HG03108 (cell line): ENCODE data around the gene SUN2.
"Not testable (repeated sequence)": the region's sequence is repeated elsewhere in the genome, so short reads cannot be mapped to it uniquely, and the experiment has no call there.

Experiments used
- ATAC-seq: cut with Tn5 transposase; IDR thresholded peaks from one replicate; pipeline ENCODE4 v1.9.1; 2021; ENCODE audit warnings: moderate library complexity; ENCODE audit not compliant: unreplicated experiment

The SUN2 gene, protein sequence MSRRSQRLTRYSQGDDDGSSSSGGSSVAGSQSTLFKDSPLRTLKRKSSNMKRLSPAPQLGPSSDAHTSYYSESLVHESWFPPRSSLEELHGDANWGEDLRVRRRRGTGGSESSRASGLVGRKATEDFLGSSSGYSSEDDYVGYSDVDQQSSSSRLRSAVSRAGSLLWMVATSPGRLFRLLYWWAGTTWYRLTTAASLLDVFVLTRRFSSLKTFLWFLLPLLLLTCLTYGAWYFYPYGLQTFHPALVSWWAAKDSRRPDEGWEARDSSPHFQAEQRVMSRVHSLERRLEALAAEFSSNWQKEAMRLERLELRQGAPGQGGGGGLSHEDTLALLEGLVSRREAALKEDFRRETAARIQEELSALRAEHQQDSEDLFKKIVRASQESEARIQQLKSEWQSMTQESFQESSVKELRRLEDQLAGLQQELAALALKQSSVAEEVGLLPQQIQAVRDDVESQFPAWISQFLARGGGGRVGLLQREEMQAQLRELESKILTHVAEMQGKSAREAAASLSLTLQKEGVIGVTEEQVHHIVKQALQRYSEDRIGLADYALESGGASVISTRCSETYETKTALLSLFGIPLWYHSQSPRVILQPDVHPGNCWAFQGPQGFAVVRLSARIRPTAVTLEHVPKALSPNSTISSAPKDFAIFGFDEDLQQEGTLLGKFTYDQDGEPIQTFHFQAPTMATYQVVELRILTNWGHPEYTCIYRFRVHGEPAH

DNA sequence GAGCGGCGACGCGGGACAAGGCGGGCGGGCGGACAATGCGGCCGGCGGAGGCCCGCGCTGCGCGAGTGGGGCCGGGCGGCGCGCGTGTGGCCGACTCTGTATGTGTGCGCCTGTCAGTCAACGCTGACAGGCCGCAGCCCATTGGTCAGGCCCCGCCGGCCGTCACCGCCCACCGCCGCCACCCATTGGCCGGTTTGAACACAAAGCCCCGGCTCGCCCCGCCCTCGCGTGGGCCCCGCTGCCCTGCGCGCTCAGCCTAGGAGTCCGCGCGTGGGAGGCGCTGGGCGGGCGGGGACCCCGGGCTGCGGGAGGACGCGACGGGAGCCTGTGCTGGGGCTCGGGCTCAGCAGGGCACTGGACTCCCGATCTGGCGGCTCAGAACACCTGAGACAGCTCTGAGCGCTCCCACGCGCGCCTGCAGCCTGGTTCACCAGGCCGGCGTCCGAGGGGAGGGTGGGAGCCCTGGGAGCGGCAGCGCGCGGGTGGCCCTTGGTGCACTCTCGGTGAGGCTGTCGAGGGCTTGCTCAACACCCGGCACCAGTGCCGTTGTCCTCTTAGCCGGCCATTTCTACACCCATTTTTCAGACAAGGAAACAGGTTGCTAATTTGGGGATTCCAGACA is at the start of gene SUN2:
Gene SUN2 (minus strand): TSS at position 88 of the 622 bp plus-strand sequence. CDS start 3,370 bp downstream, outside the sequence.
- ATAC-seq, result peak; percentile 57

DNA sequence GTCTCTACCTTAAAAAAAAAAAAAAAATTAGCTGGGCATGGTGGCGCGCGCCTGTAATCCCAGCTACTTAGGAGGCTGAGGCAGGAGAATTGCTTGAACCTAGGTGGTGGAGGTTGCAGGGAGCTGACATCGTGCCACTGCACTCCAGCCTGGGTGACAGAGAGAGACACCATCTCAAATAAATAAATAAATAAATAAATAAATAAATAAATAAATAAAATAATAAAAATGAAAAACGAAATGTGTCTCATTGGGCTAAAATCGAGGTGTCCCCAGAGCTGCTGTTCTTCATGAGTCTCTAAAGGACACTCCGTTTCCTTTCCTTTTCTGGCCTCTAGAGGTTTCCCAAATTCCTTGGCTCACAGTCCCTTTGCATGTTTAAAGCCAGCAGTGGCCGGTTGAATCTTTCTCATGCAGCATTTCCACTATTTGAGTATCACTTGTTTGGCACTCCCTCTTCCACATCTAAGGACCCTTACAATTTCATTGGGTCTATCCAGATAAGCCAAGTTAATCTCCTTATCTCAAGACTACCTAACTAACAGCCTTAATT is 49.3 kb upstream of the SUN2 start:
- not testable (repeated sequence) for ATAC-seq

DNA sequence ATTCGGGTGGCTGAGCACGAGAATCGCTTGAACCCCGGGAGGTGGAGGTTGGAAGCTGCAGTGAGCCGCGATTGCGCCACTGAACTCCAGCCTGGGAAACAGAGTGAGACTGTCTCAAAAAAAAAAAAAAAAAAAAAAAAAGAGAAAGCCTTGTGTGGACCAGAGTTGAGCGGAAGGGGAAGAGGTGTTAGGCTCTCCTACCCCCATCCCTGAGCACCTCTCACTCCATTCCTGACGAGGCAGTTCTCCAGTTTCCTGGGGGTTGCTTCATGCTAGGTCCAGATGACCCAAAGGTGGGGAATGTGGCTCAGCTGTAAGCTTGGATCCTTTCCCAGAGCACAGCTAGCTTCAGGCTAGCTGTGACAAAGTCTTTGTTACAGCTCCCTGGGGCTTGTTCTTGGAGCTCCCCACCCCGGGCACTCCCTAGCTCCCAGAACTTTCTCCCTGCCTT is 46.9 kb upstream of the SUN2 start:
- ATAC-seq, result no peak

DNA sequence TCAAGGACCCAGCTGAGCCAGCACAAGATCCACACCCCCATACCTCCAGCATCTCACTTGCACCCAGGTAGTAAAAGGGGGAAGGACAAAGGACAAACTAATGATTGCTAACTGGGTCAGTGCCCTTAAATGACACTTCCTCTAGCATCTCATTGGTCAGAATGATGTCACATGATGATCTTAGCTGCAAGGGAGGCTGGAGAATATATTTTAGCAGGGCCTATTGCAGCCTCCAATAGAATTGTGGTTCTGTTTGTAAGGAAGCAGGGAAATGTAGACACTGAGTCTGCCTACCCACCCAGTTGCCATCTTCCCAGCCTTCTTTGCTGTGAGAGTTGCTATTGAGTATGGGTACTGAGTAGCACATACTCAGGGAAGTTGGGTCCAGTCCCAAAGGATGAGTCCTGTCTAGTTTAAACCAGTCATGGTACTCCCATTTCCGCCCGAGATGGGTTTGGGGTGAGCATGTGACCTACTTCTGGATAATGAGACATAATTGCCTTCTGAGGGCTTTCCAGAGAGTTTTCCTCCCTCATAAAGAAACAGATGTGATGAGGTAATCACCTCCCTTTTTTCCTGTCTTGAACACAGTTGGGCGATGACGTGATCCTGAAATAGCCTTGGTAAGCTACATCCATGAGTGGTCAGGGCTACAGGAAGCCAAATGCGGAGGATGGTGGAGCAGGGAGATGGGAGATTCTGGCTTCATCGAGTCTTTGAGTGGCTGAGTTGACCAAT is 43.6 kb upstream of the SUN2 start:
- no peak for ATAC-seq

DNA sequence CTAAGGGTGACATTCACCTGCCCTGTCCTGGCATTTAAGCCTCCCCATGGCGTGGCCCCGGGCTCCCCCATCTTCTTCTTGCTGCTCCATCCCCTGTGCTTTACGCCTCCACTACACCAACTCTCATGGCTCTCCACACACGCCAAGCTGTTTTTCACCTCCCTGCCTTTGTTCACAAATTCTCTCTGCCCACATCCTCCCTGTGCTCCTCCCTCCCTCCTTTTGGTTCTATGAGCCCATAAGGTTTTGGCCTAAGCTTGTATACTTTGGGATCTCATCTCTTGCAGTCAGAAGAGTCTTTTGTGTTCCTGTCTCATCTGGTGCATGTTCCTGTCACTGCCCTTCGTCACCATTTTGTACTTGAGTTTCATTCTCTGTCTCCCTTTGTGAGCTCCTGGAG is 42.7 kb upstream of the SUN2 start:
- ATAC-seq, result no peak

DNA sequence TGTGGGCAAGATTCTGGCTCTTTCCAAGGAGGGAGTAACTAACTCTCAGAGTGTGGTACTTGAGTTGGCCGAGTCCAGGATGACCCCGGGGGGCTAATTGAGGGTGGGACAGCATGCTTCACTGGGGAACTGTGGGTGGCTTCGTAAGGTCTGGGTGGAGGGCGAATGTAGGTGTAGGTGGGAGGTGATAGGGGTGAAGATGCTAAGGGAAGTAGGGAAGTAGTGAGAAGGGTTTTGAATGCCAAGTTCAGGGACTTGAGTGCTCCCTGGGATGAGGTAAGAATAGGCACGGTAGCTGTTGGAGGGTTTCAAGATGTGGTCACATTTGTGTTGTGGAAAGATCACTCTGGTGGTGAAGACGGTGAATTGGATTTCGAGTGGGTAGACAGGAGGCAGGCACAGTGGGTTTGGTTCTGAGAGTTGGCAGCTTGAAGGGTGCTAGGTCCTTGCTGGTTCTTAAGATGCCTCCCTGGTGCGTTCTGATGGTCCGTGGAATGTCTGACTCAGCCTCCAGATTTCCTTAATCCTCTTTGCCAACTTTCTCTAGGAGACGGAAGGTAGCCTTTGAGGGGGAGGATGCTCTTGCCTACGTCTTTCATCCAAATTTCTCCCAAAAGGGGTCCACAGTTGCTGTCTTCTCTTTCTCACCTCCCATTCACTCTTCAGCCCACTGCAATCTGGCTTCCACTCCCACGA is 40.6 kb upstream of the SUN2 start:
- ATAC-seq, result no peak

DNA sequence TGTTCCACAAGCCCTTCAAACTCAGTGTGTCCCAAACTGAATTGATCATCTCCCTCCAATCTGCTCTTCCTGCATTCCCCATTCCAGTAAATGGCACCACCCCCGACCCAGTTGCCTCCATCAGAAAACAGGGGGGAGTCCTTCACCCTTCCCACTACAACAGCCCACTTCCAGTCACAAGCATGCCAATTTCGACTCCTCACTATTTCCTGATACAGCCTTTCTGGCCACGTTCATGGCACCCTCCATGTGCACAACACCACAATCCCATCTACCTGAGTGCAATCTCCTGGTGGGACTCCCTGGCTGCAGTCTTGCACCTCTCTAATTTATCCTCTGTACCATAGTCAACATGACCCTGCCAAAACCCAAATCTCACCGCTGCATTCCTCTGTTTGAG is 39.8 kb upstream of the SUN2 start:
- no peak for ATAC-seq

DNA sequence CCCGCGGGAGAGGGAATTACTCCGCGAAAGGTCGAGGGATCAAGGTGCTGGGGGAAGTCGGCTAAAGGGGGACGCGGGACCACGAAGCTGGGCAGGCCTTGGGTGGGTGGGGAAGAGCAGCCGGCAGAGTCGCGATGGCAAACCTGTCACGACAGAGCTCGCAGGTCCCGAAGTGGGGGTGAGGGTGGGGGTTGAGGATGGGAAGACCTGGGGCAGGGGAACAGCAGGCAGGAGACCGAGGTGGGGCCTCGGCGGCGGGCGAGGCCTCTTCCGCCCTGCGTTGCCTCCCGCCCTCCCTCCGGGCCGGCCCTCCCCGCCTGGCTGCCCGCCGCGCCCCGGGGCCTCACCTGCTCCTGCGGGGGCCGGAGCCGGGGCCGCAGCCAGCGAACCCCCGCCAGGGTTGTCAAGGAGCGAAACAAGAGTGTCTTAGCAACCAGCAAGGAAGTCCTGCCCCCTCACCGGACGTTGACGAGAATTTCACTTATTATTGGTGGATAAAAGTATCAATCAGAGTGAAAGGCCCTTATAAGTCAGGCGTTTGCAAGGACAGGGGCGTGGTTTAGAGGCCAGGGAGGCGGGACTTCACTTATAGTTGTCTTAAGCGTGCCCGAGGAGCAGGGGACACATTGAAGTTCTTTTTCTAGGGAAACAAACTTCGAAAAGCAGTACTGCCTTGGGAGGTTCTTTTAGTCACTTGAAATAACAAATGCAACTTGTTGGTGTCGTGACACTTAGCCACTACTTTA is 38.1 kb upstream of the SUN2 start, which contains the start of gene DNAL4:
Gene DNAL4 (minus strand): TSS at position 423 of the 746 bp plus-strand sequence. CDS start 11,412 bp downstream, outside the sequence.
- peak; percentile 94 for ATAC-seq

DNA sequence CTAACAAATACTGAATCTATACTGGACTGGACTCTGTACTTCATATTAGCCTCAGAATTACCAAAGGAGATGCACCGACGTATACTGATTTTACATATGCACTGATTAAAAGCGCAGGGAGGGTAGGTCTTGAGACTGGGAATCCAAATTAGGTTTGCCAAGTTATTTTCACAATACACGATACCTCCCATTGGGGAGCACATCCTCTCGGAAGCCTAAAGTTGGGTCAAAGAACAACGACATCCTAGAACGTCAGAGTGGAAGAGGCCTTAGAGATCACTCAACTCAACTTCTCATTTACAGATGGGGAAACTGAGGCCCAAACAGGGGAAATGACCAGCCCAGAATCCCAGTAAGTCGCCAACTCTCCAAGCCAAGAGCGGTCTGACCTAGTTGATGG is 37.5 kb upstream of the SUN2 start:
- no peak for ATAC-seq

DNA sequence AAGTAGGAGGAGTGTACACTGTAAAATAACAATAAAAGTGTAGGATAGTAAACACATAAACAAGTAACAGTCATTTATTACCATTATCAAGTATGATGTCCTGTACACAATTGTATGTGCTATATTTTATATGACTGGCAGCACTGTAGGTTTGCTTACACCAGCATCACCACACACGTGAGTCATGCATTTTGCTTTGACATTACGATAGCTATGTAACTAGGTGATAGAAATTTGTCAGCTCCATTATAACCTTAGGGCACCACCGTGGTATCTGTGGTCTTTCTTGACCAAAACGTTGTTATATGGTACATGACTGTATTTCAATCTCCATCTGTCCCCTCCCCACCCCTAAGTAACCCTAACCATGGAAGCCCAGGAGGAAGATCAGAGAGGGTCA is 37.0 kb upstream of the SUN2 start:
- no peak for ATAC-seq

DNA sequence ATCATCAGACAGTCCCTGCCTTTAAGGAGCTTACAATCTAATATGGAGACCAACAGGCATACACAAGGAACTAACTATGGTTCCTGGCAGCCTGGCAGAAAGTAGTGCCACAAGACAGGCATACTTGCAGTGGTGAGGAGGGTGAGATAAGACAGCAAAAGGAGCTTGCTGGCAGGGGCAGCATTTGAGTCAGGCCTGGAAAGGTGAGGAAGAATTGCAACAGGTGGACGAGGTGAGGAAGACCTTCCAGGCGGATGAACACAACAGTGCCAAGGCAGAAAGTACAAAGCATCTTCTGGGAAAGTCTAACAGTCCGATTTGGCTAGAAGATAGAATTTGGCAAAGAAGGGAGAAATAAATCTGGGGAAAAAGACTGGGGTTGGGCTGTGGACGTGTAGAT is 33.8 kb upstream of the SUN2 start:
- ATAC-seq, result no peak

DNA sequence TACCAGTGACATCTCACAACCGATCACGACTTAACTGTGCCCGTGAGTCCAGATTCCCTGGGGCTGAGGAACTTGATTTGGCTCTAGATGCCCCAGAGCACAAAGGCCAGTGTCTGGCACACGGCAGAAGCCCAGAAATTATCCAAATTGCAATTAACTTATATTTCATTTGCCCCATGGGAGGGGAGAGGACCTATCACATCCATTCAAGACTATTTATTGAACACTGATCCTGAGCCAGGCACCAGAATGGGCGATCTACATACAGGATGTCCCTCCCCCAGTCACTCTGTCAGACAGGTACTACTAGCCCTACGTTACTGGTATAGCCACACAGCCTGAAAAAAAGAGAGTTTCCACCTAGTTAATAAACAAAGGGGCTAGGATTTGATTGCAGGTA is 33.0 kb upstream of the SUN2 start:
- no peak for ATAC-seq

DNA sequence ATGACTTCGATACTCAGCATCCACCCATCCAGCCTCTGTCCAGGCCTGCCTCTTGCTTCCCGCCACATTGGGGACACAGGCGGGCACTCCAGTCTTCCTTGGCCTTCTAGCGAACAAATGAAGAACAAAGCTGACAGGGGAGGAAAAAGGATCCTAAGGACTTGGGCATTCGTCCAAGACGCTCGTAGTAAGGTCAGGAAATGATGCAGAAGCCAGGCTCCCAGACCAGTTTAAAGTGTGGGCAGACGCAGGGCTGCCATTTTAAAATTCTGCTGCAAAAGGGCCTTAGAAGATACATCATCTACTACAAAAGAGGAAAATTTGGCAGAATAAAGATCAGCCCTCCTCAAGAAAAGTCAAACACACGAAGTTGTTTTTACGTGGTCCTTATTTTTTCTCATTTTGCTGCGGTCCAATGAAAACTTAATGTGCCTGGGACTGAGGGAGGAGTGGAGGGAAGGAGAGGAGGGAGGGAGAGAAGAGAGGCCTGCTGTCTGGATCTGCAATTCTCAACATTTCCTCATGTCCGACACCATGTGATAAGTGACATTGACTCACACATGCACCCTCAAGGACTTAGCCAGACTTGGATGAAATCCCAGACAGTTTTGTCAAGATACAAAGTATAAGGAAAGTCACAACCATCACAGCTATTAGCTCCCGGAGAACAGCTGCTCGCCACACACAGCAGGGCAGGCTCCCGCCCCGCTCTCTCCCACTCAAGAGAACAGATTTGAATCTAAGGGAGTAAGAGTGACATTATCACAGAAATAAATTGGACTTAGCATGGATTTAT is 32.4 kb upstream of the SUN2 start:
- no peak for ATAC-seq

DNA sequence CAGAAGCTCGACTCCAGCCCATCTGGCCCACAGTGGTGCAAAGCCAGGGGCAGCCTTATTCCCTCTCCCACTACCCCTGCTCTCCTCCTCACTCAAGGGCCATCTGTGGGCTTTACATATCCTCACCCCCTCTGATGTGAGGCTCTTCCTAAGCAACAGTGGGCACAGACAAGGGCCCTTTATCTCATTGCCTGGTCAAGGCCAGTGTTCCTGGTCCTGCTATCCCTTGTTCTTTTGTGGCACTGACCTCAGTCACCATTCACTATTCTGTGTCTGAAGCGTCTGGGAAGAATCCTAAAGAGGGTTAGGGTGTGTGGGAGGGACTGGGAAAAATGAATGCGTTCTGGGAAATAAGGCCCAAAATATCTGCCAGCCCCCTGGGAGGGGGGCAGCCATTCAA is 30.8 kb upstream of the SUN2 start:
- no peak for ATAC-seq

DNA sequence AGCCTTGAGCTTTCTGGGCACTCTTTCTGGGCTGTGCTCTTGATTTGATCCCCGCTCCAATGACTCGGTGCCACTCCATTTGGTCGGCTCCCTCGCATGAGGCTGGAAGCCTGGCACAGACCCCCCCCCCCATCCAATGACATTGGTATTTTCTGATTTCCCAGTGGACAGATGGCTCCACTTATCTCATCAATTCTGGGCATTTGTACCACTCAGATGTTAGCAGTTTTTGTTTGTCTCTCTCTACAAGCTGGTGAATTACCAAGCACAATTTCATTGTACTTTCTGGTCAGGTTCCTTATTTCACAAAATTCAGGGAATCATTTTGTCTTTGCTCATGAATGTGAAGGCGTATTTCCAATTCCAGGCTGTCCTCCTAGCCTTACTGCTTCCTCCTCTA is 29.1 kb upstream of the SUN2 start:
- ATAC-seq, result no peak

DNA sequence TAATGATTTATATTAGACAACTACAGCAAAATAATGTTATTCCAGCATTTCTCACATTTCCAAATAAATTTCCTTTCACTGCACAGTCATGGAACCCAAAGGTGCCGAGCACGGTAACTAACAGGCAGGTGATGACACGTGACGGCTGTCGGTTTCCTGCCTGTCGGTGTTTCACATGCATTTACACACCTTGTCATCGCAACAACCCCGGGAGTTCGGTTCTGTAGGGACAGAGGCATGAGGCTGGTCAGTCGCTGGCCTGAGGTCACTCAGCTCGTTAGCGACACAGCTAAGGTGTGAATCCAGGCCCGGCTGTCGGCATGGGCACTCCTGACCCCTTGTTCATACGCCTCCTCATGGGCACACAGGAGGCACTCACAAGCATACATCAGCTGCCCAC is 28.2 kb upstream of the SUN2 start:
- ATAC-seq, result no peak

DNA sequence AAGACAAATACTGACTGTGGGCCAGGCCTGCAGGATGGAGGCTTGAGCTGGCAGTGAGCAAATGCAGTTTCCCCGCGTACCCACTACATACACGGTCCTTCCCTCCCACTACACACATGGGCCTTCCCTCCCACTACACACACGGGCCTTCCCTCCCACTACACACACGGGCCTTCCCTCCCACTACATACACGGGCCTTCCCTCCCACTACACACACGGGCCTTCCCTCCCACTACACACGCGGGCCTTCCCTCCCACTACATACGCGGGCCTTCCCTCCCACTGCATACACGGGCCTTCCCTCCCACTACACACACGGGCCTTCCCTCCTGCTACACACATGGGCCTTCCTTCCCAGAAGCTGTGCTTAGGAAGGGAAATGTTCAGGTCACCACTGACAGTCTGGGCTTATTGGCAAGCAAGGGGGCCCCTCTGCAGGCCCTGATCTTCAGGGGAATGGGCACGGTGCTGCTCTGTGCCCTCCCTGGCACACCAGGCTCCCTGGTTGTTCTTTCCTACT is 27.4 kb upstream of the SUN2 start:
- ATAC-seq, result no peak

DNA sequence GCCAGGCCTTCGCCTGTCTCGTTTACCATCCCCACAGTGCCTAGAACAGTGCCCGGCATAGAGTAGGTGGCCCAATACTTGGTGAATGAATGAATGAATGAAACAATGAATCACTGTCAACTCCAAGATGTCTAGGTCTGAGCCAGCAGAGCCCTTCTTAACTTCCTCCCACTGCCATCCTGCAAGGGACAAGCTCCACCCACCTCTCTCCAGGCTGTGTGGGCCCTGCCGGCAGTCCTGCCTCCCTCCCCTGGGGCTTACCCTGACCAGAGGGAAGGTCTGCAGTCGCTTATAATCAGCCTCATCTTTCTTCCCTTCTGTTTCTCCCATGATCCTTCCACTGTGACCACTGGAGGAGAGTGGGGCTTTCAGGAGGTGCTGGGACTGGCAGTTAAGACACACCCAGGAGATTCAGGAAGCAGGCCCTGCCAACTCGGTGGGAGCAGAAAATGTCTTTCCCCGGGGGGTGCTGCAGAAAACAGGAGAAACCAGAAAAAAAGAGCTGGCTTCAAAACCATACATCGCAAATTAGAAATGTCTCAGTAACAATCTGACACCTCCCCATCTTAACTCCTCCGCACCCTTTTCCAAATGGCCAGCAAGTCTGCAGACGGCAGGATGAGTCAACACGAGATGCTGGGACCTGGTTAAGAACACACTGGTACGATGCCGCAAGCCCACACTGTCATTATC is 26.8 kb upstream of the SUN2 start:
- ATAC-seq, result no peak
